ENCODE results near the gene CSH1.
"Not testable (repeated sequence)": the region's sequence is repeated elsewhere in the genome, so short reads cannot be mapped to it uniquely, and the experiment has no call there.

CSH1 gene

GRCh38 chr17:63896524-63897354 is at the start of gene CSH1:
Gene CSH1, minus strand, starts transcription at chr17:63896574. Its CDS starts 63 bp downstream, at chr17:63896511.
- DNase-seq, result not testable (repeated sequence)

DNA sequence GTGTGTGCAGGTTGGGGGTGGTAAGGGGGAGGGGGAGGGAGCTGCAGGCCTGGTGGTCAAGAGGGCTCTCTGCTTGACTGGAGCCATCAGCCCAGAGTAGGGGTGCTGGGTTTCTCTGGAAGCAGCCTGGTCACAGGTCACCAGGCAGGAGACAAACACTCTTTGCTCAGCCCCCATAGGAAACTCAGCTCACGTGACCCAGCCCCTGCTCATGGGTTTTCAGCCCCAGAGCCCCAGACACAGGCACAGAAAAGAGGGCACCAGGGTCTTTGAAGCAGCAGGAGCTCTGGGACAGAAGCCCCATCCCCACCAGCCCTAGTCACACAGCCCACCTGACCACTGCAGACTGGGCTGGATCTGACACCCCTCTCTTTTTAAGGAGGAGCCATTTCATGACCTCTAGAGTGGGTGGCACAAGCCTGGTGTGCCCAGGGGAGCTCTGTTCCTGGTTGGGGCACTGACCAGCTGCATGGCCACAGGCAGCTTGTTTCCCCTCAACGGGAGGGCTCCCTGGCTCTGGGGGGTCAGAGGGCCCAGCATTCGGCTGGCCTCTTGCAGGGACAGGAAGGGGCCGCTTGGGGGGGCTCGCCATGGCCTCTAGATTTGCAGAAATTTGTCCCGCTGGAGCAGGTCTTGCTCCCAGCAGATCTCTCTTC is 49.5 kb upstream of the CSH1 start:
- no peak for DNase-seq

- no peak for DNase-seq
Observed at GRCh38 chr17:63944736-63945499, 48.5 kb upstream of the CSH1 start.

DNA sequence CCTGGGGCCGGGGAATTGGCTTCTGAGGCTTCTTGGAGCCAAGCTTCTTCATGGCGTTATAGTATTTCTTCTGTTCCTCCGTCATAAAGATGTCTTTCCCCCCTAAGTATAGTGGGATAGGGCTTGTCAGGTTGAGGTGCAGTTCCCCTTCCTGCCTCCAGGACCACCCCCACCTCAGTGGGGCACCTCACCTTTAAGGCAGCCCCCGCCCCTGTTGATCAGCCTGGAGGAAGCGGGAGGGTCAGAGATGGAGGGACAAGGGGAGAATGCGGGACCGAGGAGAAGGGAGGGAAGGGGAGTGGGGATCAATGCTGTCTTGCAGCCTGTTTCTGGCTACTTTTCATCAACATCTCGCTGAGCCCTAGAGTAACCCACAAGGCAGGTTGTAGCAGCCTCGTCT is 47.4 kb upstream of the CSH1 start:
- DNase-seq, result no peak

DNA sequence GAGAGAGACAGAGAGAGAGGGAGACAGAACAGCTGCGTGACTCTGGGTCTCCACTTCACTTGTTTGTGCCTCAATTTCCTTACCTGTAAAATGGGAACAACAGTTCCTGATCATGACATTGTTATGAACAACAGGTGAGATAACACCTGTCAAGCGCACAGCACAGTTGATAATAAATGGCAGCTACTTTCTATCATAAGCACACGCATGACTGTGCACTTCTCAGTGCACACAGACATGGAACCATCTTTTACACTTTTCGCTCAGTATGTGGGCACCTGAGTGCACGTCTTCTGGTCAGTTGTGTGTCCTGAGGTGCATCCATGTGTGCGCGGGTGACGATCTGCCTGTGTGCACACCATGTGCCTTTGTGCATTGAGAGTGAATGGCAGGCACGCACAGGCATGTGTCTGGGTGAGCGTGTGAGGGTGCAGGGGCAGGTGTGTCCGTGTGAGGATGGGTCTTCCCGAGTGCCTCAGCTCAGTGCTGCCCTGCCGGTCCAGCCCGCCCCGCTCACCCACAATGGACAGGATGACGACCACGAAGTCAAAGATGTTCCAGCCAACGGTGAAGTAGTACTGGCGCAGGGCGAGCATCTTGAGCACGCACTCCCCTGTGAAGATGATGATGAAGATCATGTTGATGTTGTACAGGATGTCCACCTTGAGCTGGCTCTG is 46.1 kb upstream of the CSH1 start:
- DNase-seq, result no peak

DNA sequence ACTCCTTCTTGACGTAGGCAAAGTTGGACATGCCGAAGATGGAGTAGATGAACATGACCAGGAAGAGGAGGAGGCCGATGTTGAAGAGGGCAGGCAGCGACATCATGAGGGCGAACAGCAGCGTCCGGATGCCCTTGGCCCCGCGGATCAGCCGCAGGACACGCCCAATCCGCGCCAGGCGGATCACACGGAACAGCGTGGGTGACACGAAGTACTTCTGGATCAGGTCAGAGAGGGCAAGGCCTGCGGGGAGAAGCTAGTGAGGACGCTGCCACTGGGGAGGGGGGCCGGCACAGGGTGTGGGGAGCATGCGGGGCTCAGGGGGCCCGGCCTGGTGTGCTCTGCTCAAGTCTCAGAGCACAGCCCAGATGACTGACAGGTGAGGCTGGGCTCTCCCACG is 45.4 kb upstream of the CSH1 start:
- DNase-seq, result no peak

GRCh38 chr17:63941162-63941561 is 44.8 kb upstream of the CSH1 start:
- DNase-seq, result no peak

- DNase-seq, result no peak
Observed at GRCh38 chr17:63940584-63940983, 44.2 kb upstream of the CSH1 start.

DNA sequence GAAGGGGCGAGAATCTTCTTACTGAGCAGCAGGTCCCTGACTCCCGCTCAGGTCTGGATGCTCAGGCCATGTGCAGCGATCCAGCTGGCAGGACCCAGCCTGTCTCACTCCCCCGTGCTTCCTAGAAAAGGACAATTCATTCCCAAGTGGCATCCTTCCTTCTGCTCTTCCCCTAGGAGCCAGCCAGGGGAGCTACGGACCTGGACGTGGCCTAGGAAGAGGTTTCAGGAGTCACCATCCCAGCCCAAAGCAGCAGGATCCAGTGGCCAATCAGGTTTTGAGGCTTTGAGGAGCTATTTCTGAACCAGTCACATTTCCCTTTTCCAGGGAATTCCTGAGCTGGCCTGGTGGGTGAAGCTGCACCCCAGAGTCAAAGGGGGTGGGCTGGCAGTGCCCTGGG is 43.5 kb upstream of the CSH1 start:
- no peak for DNase-seq

DNA sequence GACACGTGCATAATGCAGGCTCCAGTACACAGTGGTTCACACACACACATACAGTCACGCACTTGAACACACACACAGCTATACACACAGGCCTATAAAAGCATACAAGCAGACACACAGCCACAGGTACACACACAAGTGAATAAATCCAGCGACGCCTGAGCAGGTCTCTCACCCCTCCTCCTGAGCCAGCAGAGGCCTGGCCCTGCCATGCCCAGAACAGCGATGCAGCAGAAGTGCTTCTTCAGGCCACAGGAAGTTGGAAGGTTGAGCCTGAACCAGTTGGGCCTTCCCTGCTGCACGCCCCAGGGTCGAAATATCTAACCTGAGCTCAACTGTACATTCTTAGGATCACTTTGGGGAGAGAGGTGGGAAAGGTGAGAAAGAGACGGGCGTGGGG is 43.0 kb upstream of the CSH1 start:
- DNase-seq, result no peak

- DNase-seq, result no peak
Observed at GRCh38 chr17:63937920-63938319, 41.5 kb upstream of the CSH1 start.

DNA sequence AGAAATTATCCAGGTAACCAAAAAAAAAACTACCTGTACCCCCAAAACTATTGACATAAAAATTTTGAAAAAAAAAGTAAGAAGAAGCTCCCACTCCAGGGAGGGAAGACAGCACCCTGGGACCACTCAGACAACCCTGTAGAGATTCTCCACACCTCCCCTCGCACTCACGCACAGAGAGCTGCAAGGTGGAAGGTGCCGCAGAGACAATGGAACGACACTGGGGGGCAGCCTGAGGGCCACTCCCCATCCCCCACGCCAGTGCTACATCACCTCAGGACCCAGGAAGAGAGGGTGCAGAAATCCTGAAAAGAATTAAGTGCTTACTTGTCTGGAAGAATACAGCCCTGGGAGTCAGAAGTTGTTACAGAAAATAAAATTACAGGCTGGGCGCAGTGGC is 40.9 kb upstream of the CSH1 start:
- no peak for DNase-seq

GRCh38 chr17:63934183-63935112 is 38.1 kb upstream of the CSH1 start:
- no peak for DNase-seq

DNA sequence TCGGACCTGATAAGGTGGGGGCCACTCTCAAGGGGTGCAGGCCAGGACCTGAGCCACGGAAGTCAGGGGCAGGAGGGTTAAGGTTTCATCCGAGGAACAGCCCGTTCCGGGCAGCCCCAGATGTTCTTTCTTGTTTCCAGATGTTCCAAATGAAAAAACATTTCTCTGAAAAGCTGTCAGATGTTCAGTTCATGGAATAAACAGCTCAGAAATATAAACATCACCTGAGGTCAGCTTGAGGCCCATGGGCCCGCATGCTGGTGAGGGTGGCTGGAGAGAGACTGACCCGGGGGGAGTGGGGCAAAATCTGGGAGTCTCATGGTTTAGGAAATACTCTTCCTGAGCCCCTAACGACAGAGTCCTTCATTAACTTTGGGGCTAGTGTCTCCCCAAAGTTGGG is 37.2 kb upstream of the CSH1 start:
- no peak for DNase-seq

- no peak for DNase-seq
Observed at GRCh38 chr17:63932721-63933120, 36.3 kb upstream of the CSH1 start.

- DNase-seq, result no peak
Observed at GRCh38 chr17:63931981-63932561, 35.7 kb upstream of the CSH1 start, which contains the start of gene CD79B. Gene CD79B, minus strand, starts transcription at chr17:63932331. Its CDS starts 70 bp downstream, at chr17:63932261.

- no peak for DNase-seq
Observed at GRCh38 chr17:63930951-63931575, 34.7 kb upstream of the CSH1 start.

- no peak for DNase-seq
Observed at GRCh38 chr17:63929860-63930766, 33.7 kb upstream of the CSH1 start.

- no peak for DNase-seq
Observed at GRCh38 chr17:63928966-63929695, 32.8 kb upstream of the CSH1 start.

All from NCI-H2081 (cell line).